NOMO-1 (cell line): Measurements from ENCODE around the gene FMO1.

Source experiments
- DNase-seq, 2 experiments: peaks; one replicate each; lab custom pipeline; 2025; ENCODE audit not compliant: unreplicated experiment in 2 of 2; lab: John Stamatoyannopoulos, UW

Gene FMO1, protein sequence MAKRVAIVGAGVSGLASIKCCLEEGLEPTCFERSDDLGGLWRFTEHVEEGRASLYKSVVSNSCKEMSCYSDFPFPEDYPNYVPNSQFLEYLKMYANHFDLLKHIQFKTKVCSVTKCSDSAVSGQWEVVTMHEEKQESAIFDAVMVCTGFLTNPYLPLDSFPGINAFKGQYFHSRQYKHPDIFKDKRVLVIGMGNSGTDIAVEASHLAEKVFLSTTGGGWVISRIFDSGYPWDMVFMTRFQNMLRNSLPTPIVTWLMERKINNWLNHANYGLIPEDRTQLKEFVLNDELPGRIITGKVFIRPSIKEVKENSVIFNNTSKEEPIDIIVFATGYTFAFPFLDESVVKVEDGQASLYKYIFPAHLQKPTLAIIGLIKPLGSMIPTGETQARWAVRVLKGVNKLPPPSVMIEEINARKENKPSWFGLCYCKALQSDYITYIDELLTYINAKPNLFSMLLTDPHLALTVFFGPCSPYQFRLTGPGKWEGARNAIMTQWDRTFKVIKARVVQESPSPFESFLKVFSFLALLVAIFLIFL

DNA sequence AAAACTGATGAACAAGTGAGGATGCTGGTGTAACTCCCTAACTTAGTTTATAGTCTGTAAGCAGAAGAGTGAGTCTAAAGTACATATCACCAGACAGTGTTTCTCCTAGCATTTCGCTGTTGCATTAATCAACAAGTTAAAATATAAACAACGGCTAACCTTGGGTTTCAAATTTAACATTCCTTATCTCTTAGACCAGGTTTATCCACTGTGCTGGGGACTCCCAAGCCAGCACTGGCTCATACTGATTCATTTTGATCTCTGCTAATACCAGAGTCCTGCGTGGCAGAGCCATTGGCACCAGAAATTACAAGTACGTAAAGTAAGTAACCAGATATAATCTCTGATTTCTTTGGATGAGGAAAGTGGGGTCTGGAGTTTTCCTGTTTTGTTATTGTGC, at the start of gene FMO1:
Gene FMO1, plus strand, starts transcription at position 193 of the 400 bp plus-strand sequence. CDS start 9,594 bp downstream, outside the sequence.
- DNase-seq, result no peak

DNA sequence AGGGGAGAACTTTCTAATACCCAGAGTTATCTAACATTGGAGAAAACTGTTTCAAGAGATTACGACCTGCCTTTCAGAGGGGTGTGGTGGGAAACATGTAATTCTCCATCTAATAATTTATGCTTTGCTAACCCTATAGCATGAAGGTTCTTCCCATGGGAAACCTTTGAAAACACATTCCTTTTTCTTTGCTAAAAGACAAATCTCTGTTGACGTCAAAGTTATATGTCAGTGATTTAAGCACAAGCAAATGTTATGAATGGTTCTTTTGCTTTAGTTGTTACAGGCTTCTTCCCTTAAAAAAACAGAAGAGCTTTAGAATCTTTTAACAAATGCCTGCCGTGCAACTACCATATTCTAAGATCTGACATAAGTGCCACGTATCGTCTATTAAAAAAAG, 44.0 kb upstream of the FMO1 start:
- no peak for DNase-seq

DNA sequence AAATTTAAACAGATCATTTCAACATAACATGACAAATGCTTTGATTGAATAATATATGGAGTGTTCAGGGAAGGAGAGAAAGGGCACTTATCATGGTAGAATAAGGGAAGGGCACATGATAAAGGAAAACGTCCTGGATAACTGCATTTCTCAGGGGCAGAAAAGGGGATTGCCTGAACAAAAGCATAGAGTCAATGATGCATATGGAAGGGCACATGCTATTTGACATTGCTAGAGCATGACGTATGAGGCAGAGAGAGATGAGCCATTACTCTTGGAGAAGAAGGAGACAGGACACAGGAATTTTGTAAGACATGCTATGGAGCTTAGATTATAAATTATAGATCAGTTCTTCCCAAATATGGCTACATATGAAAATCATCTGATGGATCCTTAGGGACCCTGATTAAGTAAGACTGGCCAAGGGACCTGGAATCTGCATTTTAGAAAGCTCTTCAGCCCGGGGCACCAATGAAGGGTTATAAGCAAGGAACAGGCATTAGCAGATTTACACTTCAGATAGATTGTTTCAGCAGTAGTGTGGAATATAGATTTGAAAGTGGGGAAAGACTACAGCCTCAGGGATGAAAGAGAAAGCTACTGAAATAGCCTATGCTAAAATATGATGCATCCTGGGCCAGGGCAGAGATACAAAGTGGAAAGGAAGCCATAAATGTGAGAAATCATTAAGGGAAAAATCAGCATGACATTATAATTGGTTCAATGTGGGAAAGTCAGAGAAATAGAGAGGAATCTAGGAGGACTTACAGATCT, 41.9 kb upstream of the FMO1 start:
- no peak for DNase-seq

DNA sequence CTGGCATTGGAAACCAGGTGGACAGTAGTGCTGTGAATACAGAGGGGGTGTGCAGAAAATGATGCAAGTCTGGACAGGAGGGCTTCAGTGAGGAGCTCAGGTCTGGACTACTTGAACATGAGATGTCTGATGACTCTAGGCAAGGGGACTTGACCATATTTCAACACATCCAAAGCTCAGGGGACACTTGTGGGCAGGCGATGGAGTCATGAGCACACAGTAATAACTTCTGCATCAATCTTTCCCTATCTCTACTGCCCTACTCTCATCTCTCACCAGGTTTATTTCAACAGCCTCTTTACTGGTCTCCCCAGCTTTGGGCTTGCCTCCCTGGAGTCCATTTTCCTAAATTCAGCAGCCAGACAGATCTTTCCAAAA, 41.3 kb upstream of the FMO1 start:
- DNase-seq, result no peak

DNA sequence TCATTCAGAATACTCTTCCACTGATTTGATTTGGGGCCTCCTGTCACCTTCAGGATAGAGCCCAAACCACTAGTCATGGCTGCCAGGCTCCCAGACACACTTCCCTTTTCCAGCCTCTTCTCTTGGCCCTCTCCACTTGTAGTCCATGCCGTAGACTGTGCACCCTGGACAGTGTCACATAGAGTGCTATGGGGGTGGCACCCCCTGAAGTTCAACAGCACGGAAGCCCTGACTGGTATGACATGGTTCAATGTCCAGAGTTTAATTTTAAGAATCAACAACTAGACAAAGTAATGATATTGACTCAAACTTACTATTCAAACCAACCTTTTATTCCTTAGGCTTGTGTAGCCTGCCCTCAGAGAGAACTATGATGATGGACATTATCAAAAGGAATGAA, 40.9 kb upstream of the FMO1 start:
- no peak for DNase-seq

DNA sequence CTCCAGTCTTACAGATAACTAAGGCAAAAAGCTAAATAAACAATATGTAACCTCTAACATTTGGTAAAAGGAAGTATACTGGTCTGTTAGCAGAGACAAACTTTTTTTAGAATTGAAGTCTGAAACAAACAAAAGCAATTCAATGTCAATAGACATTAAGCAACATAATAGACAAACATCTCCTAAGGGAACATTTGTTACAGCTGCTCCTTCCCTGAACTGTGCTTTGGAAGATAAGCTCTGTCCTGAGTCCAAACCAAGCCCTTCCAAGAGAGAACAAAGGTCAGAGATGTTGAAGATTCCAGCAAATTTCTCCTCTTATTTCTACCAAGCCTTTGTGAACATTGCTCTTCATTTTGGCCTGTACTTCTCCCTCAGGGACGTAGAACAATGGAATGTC, 37.9 kb upstream of the FMO1 start:
- DNase-seq, result no peak

DNA sequence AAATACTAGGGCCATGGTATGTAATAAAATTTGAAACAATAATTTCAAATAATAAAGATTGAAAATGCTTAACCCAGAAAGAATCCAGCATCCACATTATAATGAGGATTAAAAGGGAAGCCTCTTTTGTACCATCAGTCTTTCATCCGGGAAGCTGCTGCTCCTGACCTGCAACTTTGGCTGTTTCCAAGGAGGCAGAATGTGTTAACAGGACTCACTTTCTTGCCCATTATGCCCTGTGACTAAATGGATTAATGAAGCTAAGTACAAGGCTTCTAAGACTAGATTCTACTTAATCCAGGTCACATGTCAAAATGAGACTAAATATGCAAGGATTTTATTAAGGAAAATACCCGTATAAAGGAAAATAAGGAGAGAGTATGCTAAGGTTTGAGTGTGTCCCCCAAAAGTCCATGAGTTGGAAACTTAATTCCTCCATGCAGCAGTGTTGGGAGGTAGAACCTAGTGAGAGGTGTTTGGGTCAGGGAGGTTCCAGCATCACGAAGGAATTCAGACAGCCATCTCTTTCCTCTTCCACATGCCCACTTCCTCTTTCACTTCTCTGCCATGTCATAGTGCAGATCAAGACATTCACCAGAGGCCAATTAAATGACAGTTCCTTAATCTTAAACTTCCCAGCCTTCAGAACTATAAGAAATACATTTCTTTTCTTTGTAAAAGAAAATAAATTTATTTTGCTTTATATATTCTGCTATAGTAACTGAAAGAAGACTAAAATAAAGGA, 35.5 kb upstream of the FMO1 start:
- DNase-seq, result peak; percentile 46 to 93

DNA sequence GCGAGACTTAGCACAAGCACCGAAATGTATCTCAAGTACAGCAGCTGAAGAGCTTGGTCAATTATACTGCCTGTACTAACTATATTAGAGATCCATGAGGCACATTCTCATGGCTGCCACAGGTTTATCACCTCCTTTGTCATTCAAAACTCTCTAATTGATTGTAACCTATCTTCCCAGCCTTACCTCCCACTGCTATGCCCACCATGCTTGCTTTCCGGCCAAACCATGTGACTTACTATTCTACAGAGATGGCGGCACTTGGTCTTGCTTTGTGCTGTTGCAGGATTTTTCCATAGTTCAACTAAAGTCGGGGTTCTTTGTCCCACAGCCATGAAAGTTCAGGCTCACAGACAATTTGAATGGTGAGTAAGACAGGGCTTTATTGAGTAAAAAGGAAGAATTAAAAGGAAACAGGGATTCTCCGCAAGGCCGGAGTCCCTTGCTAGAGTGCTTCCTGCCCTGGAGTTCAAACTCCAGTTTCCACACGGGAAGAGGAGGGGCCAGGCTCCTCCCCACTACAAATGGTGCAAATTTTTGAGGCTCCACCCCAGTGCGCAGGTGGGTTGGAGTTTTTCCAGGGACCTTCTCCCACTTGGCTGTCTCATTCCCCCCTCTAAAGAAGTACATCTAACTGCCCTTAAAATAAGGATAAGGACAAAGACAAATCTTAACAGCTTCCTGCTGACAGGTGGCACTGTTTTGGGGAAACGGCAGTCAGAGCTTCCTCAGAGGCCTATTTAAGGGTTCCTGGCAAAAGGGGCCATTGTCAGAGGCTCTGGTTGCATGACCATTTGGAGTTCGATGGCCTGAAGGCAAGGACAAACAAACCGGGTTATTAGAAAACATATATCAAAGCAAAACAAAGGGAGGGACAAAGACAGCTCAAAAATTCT, 34.5 kb upstream of the FMO1 start:
- DNase-seq, result no peak

DNA sequence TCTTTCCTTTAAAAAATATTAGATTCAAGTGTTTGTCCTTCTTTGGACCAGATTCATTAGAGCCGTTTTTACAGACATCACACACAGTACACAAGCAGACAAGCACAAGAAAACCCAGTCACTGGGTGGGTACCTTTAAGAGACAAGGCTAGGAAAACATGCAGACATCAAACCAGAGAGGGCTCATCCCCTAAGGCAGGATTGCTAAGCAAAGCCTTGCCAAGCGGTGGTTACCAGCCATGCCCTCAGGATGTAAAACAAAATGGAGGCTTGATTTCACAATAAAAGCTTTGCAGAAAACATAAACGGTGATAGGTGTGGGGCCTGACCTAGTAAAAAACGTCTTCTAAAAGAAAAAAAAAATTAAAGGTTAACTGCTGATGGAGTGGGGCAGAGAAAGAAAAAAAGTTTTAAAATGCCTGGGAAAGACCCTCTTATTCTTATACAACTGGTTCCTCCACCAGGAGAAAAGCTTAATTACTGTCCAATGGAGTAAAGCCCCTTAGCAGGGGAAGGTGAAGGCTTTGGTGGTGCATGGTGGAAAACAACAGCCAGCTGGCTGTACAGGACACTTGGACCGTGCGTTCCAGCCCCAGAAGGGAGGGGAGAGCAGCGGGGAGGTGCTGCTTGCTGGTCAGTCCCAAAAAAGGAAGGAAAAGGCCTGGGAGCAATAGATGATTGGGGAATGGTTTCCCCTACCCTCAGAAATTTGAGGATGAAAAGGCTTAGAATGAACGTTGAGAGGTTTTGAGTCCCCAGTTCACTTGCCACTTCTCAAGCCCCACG, 30.4 kb upstream of the FMO1 start:
- no peak for DNase-seq

DNA sequence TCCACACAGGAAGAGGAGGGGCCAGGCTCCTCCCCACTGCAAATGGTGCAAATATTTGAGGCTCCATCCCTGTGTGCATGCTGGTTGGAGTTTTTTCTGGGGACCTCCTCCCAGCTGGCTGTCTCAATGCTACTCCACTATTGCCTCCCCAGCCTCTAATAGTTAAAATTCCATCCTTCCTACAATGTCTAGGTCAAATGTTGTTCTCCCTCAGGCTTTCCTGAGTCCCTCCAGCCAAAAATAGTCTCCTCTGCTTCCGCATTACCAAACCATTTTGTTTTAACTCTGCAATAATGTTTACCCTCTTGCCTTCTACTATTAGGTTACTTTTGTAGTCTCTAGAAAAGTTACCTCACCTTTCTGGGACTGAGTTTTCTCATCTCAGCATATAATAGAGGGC, 29.6 kb upstream of the FMO1 start:
- DNase-seq, result no peak

DNA sequence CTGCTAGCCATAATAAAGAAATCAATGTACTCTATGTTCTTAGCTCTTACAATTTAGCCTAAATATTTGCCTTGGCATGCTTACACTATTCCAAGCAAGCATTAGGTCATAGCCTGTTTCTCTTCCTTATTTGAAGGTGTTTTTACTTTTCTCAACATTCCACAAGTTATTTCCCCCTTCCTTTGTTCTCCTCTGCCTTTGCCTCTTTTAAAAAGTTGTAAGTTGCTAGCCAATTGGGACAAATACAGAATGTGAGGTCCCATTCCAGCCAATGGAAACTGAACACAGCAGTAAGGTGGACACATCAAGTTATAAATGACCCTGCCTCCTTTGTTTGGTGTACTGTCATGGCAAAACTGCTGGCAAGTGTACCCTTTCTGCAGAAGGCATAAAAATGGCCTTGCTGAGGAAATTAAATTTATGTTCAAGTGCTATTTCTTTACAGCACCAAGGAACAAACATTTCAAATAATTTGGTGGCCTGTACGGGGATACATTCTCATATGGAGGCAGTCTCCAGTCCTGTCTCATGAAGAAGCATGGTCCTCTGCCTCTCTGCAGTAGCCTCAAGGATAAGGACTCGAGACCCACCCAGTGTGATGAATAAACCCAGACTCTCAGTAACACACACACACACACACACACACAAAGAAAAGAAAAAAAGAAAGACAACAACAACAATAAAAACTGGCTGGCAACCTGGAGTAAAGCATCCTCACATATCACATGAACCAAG, 28.8 kb upstream of the FMO1 start:
- DNase-seq, result no peak

DNA sequence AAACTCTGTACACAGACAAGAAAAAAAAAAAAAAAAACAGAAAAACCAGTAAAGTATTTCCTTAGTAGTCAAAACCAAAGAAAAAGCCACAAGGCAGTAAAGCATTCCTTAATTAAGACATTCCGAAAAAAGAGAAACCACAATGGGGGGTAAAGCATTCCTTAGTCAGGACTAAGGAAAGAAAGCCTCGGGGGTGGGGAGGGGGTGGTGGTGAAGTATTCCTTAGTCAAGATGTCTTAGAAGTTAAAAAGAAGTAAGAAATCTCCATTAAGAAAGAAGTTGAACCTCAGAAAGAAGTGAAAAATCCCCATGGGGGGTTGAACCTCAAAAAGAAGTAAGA, 28.2 kb upstream of the FMO1 start:
- no peak for DNase-seq

DNA sequence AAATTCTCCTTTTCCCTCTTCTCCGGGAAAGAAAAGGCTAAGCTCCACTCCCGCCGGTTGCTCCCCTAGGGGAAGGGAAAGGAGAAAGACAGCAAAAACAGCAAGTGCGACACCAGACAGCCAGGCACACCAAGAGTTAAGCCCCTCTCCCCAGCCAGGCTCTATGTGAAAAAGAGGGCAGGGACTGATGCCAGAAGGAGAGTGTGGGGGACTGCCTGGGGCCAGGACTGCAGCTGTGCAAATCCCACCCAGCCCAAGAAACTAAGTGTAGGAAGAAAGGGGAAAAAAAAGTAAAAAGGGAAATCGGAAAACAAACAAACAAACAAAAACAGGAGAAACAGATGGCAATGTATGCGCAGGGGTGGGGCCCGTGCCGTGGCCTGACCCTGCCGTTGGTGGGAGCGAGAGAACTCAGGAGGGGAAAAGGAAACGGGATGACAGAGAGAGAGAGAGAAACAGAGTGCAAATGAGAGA, 27.7 kb upstream of the FMO1 start:
- no peak for DNase-seq

DNA sequence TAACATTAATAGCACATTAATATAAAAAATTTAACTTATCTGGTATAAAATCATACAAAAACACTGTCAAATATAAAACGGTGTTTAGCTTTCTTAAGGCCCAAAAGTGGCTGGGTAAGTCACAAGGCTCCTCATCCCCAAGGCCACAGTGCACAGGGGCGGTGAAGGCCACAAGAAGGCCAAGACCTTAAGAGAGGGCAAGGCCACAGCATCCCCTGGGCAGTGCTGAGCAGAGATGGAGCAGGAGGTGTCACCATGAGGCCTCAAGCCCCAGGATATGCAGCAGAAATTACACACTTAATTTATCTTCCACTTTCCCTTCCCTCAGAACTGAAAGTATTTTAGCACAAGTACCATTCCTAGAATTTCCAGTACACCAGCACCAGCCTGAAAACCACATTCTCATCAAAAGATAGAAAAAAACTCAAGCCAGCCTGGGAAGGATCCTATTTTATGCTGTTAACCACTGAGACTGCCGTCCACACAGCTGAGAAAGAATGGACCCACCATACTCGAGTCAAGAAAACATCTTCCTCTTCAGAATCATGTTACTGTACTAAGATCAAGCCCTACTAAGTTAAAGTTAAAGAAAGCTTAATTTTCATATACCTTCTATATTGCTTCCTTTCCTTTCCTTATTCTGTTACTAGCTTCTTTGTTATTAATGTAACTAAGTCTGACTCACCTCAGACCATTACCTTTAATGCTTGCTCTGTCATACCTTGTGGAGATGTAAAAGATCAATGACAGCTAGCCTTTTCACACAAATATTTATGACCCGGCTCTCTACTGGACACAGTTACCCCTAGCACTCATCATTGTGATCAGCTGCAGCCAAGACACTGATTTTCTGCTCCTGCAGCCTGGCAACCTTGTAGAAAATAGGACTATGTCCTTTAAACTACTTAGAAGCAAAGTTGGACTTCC, 26.4 kb upstream of the FMO1 start:
- DNase-seq, result no peak

DNA sequence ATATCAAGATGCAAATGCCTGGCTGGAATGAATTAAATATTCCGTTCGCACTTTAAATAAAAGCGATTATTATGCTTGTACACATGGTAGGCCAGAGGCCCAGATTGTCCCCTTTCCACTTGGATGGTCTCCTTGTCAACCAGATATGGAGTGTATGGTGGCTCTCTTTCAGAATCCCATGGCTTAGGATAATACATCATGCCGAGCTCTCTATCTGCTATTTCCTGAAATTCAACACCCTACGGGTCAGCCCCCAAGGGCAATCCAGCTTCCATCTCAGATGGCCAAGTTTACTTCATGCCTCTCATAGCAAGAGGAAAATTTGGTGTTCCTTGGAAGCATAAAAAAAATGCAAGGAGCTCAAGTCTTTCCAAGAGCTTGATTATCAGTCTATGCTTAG, 25.4 kb upstream of the FMO1 start:
- no peak for DNase-seq

DNA sequence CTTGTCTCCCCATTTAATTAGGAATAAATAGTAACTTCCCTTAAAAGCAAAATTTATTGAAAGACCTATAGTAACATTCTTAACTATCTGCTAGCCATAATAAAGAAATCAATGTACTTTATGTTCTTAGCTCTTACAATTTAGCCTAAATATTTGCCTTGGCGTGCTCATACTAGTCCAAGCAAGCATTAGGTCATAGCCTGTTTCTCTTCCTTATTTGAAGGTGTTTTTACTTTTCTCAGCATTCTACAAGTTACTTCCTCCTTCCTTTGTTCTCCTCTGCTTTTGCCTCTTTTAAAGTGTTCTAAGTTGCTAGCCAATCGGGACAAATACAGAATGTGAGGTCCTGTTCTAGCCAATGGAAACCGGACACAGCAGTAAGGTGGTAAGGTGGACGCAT, 24.0 kb upstream of the FMO1 start:
- peak; percentile 17 to 53 for DNase-seq

DNA sequence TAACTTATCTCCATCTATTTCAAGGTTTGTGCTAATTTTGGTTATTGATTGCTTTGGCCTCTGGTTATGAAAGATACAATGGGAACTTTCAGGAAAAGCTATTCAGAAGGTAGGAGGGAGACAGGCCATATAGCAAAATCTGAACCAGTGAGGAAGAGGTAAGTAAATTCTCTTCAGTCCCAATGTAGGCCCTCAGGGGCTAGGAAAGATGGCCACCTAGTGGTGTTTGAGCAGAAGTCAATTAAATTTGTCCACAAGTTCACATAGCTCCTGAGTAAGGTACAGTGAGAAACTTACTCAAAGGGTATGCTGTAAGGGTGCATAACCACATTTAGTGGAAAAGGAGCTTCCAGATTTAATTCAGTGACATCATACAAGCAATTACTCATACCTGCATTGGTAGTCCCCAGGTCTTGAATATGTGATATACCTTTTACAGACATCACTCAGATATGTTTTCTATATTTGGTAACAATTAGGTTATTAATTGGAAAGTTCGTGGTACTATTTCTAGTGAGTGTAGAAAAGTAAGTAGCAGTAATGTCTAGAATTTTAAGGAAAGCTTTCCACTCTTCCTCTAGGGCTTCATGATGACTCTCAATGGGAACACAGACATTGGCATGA, 21.4 kb upstream of the FMO1 start:
- peak; percentile 36 to 40 for DNase-seq
